Omental fat pad (tissue), 4 donors: ENCODE measurements around the gene BIK. TPM values are rescaled to one million over a fixed set of nuclear protein-coding genes. Genes with fewer than 3 reads are reported as not detected.

Experiments used
- ATAC-seq: fragments of 150-250 bp; one replicate; pipeline ENCODE4 v1.9.1; 2016; ENCODE audit warnings: mild to moderate bottlenecking, moderate library complexity; ENCODE audit not compliant: low FRiP score
- DNase-seq: peaks from one replicate; pipeline ENCODE4 v3.0.0-alpha.2; 2019; ENCODE audit warnings: low spot score
- total RNA-seq, 4 donors: library from RNA; depleted of rRNA; stranded (reverse); fragments of >200 nt; gene quantifications; one replicate each; pipeline ENCODE4 v1.1.0, GENCODE V29; 2016
- TF ChIP-seq, protein P1 (sequence below), 3 donors: fragments of 450-650 bp; IDR thresholded peaks; one replicate each; pipeline ENCODE4 v1.5.1; 2016 to 2017; ENCODE audit warnings: antibody characterized with exemption in 3 of 3, mild to moderate bottlenecking in 3 of 3, moderate library complexity in 2 of 3

BIK gene
- total RNA-seq, 4 donors from 2014 or later, result 0.93 to 1.7 TPM; not detected in 2

DNA sequence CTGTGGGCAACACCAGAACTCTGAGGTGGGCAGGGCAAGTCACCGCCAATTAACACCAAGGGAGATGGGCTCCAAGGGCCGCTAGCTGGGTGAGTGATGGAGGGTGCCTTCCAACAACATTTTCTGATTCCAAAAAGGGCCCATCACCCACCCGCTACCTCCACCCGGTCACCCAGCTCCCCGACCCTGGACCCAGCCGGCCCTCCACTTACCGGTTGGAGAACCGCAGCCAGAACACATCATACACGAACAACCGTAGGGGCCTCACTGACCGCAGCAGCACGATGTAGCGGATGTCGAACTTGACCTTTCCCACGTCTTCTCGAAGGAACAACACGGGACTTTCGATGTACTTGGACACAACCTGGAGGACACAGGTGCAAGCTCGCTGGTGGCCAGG is 61.6 kb downstream of the BIK start:
- DNase-seq (no peak), ATAC-seq (no peak)
- TF ChIP-seq, protein P1, sequence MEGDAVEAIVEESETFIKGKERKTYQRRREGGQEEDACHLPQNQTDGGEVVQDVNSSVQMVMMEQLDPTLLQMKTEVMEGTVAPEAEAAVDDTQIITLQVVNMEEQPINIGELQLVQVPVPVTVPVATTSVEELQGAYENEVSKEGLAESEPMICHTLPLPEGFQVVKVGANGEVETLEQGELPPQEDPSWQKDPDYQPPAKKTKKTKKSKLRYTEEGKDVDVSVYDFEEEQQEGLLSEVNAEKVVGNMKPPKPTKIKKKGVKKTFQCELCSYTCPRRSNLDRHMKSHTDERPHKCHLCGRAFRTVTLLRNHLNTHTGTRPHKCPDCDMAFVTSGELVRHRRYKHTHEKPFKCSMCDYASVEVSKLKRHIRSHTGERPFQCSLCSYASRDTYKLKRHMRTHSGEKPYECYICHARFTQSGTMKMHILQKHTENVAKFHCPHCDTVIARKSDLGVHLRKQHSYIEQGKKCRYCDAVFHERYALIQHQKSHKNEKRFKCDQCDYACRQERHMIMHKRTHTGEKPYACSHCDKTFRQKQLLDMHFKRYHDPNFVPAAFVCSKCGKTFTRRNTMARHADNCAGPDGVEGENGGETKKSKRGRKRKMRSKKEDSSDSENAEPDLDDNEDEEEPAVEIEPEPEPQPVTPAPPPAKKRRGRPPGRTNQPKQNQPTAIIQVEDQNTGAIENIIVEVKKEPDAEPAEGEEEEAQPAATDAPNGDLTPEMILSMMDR (IDR thresholded peaks at IDR 0.05), result no peak

DNA sequence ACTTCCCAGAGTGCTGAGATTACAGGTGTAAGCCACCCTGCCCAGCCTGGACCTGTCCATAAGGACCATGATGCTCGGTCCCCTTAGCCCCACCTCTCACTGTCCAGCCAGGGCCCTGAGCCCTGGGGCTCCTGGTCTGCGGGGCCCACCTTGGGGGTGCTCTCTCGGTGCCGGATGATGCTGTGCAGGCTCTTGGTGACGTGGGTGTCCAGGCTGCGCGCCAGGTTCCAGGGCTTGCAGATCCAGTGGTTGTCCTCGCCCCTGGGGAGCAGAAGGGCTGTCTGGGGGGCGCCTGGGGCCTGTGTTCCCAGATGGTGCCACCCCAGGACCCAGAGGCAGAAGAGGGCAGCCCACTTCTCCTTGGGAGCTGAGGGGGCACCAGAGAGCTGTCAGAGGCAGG is 63.0 kb downstream of the BIK start:
- TF ChIP-seq, protein P1 (IDR thresholded peaks at IDR 0.05), result no peak
- ATAC-seq (no peak), DNase-seq (no peak)

DNA sequence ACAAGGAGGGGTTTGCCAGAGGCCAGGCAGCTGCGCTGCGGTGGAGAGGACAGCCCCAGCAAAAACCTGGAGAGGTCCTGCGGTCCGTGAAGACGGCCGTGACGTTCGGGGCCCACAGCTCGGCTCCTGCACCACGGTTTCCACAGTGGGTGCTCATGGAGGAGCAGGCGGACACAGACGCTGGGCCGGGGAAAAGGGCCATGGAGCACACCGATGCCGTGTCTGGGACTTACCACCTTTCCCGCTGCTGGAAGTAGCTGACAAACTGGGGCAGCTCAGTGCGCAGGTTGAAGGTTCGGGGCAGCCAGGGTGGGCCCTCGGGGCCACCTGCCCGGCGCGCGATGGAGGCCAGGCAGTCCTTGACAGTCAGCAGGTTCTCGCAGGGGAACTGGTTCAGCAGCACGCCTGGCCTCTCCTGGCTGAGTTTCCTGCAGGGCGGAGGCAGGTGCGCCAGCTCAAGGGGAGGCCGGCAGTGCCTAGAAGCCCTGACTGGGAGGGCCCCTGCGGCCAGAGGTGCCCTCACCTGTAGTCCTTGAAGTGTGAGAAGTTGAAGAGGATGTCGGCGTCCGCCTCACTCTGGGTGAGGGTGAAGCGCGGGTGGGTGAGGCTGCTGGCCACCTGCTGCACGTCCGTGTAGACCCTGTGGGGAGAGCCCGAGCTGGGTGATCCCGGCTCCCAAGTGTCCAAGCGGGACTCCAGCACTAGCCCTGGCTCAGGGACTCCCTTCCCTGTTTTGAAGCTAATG is 63.6 kb downstream of the BIK start:
- DNase-seq (no peak), ATAC-seq (no peak)
- TF ChIP-seq, protein P1 (IDR thresholded peaks at IDR 0.05), result no peak

DNA sequence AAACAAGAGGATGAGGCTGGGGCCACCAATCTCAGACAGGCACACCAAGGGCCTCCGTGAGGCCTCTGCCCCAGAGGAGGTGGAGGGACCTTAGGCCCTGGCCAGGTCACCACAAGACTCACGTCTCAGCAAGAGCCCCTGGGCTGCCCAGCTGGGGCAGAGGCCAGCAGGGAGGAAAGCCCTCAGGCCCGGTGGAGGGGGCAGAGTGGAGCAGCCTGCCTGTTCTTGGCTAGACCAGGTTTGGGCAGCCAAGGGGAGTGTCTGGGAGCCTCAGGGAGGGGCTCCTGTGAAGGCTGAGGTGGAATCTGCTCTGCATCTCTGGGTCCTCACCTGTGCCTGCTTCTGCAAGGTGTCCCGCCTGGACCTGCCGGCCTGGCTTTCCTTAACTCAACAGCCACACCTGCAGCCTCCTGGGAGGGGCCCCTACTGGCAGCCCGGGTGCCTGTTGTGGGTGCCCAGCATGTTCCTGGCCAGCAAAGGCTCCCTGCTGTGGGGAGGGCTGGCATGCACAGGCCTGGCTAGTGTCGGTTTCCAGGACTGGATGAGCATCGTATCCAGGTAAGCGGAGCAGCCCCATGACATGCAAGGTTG is 64.5 kb downstream of the BIK start:
- TF ChIP-seq, protein P1 (IDR thresholded peaks at IDR 0.05), result no peak
- DNase-seq (no peak), ATAC-seq (no peak)

DNA sequence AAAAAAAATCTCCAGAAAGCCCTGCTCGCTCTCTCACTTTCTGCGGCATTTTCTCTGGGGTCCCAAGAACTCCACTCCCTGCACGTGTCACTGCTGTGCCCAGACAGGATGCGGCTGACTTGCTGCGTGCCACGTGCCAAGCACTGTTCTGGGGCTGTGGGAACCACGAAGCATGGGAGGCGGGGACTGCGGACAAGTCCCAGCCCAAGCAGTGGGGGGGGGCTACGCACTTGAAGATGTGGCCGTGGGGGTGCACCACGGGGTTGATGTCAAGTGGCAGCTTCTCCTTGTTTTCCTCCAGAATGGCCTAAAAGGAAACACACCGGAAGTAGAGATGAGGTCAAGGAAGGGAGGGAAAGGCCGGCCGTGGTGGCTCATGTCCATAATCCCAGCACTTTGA is 65.5 kb downstream of the BIK start:
- ATAC-seq (no peak), DNase-seq (no peak)
- TF ChIP-seq, protein P1 (IDR thresholded peaks at IDR 0.05), result no peak

DNA sequence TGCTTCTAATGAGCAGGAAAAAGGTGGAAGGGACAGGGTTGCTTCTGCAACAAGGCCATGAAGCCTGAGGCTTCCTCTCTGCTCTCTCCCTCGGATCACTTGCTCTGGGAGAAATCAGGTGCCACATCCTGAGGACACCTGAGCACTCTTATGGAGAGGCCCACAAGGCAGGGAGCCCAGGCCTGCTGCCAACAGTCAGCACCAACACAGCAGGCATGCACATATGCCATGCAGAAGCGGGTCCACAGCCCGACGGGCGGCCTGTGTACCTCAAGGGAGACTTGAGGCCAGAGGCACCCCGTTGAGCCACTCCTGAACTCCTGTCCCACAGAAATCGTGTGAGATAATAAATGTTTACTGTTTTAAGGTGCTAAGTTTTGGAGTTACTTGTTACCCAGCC is 66.9 kb downstream of the BIK start:
- ATAC-seq (no peak), DNase-seq (no peak)
- TF ChIP-seq, protein P1 (IDR thresholded peaks at IDR 0.05), result no peak

Other genes with a start within 250 kb of the BIK start
- 100 to 1,000 TPM in 1 of 4 donors, 10 to 100 TPM in 3; 39.0 to 111 (median 51.3) TPM for gene PACSIN2, start 95.6 kb upstream of the BIK start, total RNA-seq
- 1 to 10 TPM; 2.2 to 5.3 (median 3.6) TPM for gene TTLL1, start 21.4 kb upstream of the BIK start, total RNA-seq
- 10 to 100 TPM; 19.3 to 28.6 (median 25.2) TPM for gene MCAT, start 32.6 kb downstream of the BIK start, total RNA-seq
- gene TSPO, start 40.8 kb downstream of the BIK start, total RNA-seq, result 100 to 1,000 TPM; 370 to 615 (median 577) TPM
- gene TTLL12, start 76.4 kb downstream of the BIK start, total RNA-seq, result 10 to 100 TPM; 31.5 to 39.0 (median 34.4) TPM
- 1 to 10 TPM in 2 of 4 donors, under 1 TPM in 2; 0.28 to 3.7 (median 1.7) TPM for gene SCUBE1, start 232.6 kb downstream of the BIK start, total RNA-seq